ENCODE results near the gene FTCD.

GRCh38 chr21:46202592-46203202 lies 47.3 kb upstream of the FTCD start:
- TF ChIP-seq CC2D1A (IDR thresholded peaks at IDR 0.05) (no peak), ZNF609 (CRISPR knock-in tag; IDR thresholded peaks at IDR 0.05; ENCODE audit: borderline replicate concordance) (no peak), SREBF1 (IDR thresholded peaks at IDR 0.05; ENCODE audit: borderline replicate concordance, low read depth, low read length) (no peak), CBFA2T3 (IDR thresholded peaks at IDR 0.05) (no peak), MNT (conservative IDR thresholded peaks at IDR 0.05) (no peak), MBD1 (CRISPR knock-in tag; IDR thresholded peaks at IDR 0.05) (no peak), LARP7 (IDR thresholded peaks at IDR 0.05) (no peak)
